VCaP (cell line): ENCODE results near the gene PTPRN2.
"Not testable (repeated sequence)": the region's sequence is repeated elsewhere in the genome, so short reads cannot be mapped to it uniquely, and the experiment has no call there.

Source experiments
- H3K27ac ChIP-seq: fragments of 450-650 bp; 2 replicates; pipeline ENCODE4 v1.5.1; 2017
- CTCF ChIP-seq: fragments of 450-650 bp; conservative IDR thresholded peaks from 2 replicates; pipeline ENCODE4 v1.5.1; 2017; ENCODE audit warnings: mild to moderate bottlenecking, moderate library complexity

PTPRN2 gene

DNA sequence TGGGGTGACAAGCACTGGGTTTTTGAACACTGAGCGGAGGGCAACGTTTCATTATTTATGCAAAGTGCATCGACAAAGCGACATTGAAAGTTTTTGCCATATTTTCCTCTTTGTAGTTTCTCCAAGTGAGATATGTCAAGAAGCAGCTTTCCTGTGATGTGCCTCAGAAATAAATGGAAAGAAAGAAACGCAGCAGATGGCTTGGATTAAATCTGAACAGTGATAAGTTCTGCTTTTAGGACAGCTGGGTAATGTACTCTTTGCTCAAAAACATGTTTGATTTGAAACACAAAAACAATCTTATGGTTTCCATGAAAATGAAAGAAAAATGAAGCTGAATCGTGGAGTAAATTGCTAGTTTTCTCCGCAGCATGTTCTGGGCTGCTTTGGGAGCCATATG, 166.3 kb downstream of the PTPRN2 start:
- TF ChIP-seq CTCF, result no peak
- no peak overlapping the region for H3K27ac ChIP-seq

- no peak overlapping the region for H3K27ac ChIP-seq
- no peak for TF ChIP-seq CTCF
Observed at GRCh38 chr7:158420591-158421340, 166.9 kb downstream of the PTPRN2 start.

- TF ChIP-seq CTCF, result no peak
- H3K27ac ChIP-seq, result no peak overlapping the region
Observed at GRCh38 chr7:158419238-158419785, 168.3 kb downstream of the PTPRN2 start.

DNA sequence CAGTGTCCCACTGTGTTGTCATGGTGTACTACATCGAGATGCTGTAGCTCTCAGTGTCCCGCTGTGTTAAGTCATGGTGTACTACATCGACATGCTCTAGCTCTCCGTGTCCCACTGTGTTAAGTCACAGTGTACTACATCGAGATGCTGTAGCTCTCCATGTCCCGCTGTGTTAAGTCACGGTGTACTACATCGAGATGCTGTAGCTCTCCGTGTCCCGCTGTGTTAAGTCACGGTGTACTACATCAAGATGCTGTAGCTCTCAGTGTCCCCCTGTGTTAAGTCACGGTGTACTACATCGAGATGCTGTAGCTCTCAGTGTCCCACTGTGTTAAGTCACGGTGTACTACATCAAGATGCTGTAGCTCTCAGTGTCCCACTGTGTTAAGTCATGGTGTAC, 169.2 kb downstream of the PTPRN2 start:
- H3K27ac ChIP-seq, result not testable (repeated sequence)

DNA sequence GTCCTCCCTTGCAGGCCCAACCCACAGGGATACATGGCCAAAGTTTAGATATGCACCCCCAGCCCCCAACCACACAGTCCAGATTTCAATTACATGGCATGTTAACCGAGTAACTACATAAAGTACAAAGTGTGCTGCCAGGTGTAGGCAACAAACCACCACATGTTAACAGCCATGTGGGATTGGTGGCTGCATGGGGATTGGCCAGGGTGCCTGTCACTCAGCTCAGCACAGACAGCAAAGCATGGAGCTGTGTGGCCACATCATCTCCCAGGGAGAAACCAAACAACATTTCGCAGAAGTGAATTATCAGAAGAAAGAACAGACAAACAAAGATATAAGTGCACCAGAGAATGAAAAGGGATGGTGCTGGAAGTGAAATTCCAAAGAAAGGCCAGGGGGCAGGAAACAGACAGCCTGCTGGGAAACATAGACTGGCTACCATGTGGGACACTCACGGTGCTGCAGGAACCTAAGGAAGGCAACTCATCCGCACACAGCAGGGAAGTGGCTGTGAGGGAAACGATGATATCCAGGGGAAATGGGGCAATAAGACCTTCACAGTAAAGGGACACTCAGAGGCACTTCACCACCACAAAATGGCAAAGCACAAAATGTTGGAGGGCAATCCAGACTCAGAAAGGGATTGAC, 171.2 kb downstream of the PTPRN2 start:
- TF ChIP-seq CTCF, result no peak
- H3K27ac ChIP-seq, result no peak overlapping the region

DNA sequence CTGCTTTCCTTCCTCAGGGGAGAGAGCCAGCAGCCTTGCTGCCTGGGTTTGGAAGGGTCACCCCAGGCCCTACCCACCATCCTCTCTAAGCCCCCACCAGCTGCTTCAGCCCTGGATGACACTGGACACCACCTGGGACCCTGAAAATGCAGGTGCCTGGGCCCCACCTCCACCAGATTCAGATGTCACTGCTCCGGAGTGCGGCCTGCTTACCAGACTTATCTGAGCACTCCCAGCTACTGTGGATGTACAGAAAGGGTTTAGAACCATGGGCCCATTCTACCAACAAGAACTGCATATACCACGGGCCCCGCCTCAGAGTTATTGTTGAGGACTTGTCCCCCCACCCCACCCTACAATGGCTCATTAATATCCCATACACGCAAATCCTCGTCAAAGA, 172.3 kb downstream of the PTPRN2 start:
- no peak for TF ChIP-seq CTCF
- H3K27ac ChIP-seq, result no peak overlapping the region

DNA sequence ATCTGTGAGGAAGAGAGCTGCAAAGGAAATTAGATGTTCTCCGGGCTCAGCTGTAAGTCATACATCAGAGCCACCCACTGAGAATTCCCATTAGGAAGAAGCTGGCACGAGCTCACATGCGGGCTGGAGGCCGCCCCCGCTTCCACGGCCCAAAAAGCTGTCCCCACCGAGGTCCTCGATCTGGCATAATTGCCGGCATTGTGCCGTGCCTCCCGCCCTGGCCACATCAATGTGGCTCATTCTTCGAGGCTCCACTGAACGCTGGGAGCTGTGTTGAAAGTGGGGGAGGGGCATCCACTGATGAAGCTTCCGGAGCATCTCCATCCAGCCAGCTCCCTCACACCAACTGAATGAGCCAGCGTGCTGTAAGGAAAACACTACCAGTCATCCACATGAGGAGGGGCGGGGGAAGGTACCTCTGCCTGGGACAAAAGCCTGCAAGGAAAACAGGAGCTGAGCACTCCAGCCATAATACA, 173.1 kb downstream of the PTPRN2 start:
- no peak overlapping the region for H3K27ac ChIP-seq
- no peak for TF ChIP-seq CTCF

DNA sequence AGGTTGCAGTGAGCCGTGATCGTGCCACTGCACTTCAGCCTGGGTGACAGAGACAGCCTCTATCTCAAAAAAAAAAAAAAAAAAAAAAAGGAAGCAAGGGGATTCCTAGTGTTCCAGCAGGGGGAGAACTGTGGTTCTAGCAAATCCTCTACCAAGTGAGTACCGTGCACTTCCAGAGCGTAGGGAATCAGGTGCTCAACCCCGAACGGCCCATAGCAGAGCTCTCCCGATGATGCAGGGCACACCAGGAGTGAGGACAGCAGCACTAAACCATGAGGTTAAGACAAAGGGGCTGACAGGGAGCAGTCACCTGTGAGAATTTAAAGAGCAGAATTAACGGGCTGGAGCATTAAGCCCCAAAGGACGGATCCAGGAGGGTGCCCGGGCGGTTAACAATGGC, 173.6 kb downstream of the PTPRN2 start:
- peak; percentile 13 for TF ChIP-seq CTCF
- no peak overlapping the region for H3K27ac ChIP-seq
